GM18511 (cell line): ENCODE data around the gene FCHSD1.

Experiments used
- ATAC-seq: cut with Tn5 transposase; IDR thresholded peaks from one replicate; pipeline ENCODE4 v1.9.1; 2021; ENCODE audit warnings: mild to moderate bottlenecking, moderate library complexity; ENCODE audit not compliant: unreplicated experiment

FCHSD1 gene

GRCh38 chr5:141674747-141675146 lies 23.5 kb upstream of the FCHSD1 start:
- ATAC-seq, result no peak

- no peak for ATAC-seq
These were observed 21.9 kb upstream of the FCHSD1 start for GRCh38 chr5:141672841-141673813.

- ATAC-seq, result no peak
These were observed 21.0 kb upstream of the FCHSD1 start for GRCh38 chr5:141672071-141672840.

GRCh38 chr5:141669520-141669919 lies 18.3 kb upstream of the FCHSD1 start:
- ATAC-seq, result no peak

- ATAC-seq, result no peak
These were observed 17.5 kb upstream of the FCHSD1 start for GRCh38 chr5:141668601-141669265.

- no peak for ATAC-seq
These were observed 15.1 kb upstream of the FCHSD1 start for GRCh38 chr5:141665995-141666940.

- peak; percentile 98 for ATAC-seq
These were observed 13.7 kb upstream of the FCHSD1 start for GRCh38 chr5:141664733-141665461.

GRCh38 chr5:141663506-141663905 lies 12.3 kb upstream of the FCHSD1 start:
- ATAC-seq, result no peak

- ATAC-seq, result no peak
These were observed 10.8 kb upstream of the FCHSD1 start for GRCh38 chr5:141662028-141662427.

- ATAC-seq, result peak; percentile 84
These were observed 6.8 kb upstream of the FCHSD1 start for GRCh38 chr5:141657937-141658545.

GRCh38 chr5:141657404-141657803 lies 6.2 kb upstream of the FCHSD1 start:
- no peak for ATAC-seq

GRCh38 chr5:141656396-141656795 lies 5.2 kb upstream of the FCHSD1 start:
- ATAC-seq, result no peak

GRCh38 chr5:141655020-141655419 lies 3.8 kb upstream of the FCHSD1 start:
- no peak for ATAC-seq

GRCh38 chr5:141654298-141654697 lies 3.1 kb upstream of the FCHSD1 start:
- ATAC-seq, result no peak

- ATAC-seq, result no peak
These were observed 499 bp upstream of the FCHSD1 start for GRCh38 chr5:141651728-141652105.

- no peak for ATAC-seq
These were observed 1.2 kb downstream of the FCHSD1 start for GRCh38 chr5:141649972-141650371.

GRCh38 chr5:141649056-141649688 lies 2.0 kb downstream of the FCHSD1 start:
- no peak for ATAC-seq

GRCh38 chr5:141647851-141648250 lies 3.4 kb downstream of the FCHSD1 start:
- ATAC-seq, result no peak

GRCh38 chr5:141647242-141647641 lies 4.0 kb downstream of the FCHSD1 start:
- no peak for ATAC-seq
